WERI-Rb-1 (cell line): ENCODE results near the gene TENT4A.

ENCODE experiments used
- DNase-seq: peaks from one replicate; pipeline ENCODE4 v3.0.0-alpha.2; 2020
- H3K27ac ChIP-seq: fragments of 250-450 bp; sonication (Bioruptor Pico); 2 replicates; pipeline ENCODE4 v1.5.1; 2020; ENCODE audit warnings: mild to moderate bottlenecking, moderate library complexity
- H3K27me3 ChIP-seq: fragments of 250-450 bp; sonication (Bioruptor Pico); 2 replicates; pipeline ENCODE4 v1.5.1; 2021; ENCODE audit warnings: mild to moderate bottlenecking, low read depth, moderate library complexity; ENCODE audit not compliant: insufficient read depth, severe bottlenecking
- H3K36me3 ChIP-seq: fragments of 250-450 bp; sonication (Bioruptor Pico); 2 replicates; pipeline ENCODE4 v1.5.1; 2020; ENCODE audit warnings: mild to moderate bottlenecking, moderate library complexity
- H3K4me3 ChIP-seq: 2 replicates; pipeline ENCODE4 v1.5.1; 2011; ENCODE audit warnings: low read depth, mild to moderate bottlenecking, control low read depth, low read length
- H3K9me3 ChIP-seq: fragments of 250-450 bp; sonication (Bioruptor Pico); 2 replicates; pipeline ENCODE4 v1.5.1; 2021; ENCODE audit warnings: mild to moderate bottlenecking, moderate library complexity; ENCODE audit not compliant: severe bottlenecking
- TF ChIP-seq, protein P1 (sequence below): IDR thresholded peaks from 2 replicates; pipeline ENCODE4 v1.5.1; 2011; ENCODE audit warnings: low read depth, mild to moderate bottlenecking, control low read depth, inconsistent platforms, low read length

Gene TENT4A

DNA sequence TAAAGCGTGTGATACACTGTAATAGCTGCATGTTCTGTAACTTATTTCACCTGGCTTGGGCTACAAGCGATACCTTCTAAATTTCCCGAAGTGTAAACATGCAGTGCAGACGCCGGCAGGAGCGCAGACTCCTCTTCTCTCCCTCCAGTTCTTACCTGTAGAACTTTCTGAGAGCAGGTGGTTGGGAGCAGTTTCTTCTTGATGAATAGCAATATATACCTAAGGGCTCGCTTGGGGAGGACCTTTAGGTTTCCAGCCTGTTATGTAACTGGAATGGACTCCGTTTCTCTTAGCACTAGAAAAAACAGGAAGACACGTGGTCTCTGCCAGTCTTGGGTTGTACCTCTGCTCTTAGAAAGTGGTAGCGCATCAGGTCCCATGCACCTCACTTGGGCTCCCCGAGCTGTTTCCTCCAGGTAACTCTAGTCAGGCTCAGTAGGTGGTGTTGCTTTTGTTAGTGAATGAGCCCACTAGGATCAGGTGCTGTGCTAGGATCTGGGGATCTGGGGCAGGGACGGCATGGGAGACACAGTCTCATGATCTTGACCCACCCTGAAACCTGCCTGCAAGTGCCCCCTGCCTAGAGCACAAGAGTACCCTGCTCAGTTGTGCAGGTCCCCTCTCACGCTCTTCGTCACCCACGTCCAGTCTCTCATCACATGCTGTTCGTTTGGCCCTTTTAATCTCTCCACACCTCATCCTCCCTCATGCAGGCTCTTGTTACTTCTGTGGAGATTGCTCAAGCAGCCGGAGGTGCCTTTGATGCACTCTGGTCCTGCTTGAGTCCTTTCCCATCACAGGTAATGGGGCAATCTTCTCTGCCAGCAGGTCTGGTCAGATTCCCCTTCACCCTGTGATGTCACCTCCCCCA lies 2.8 kb downstream of the TENT4A start:
- TF ChIP-seq, protein P1, sequence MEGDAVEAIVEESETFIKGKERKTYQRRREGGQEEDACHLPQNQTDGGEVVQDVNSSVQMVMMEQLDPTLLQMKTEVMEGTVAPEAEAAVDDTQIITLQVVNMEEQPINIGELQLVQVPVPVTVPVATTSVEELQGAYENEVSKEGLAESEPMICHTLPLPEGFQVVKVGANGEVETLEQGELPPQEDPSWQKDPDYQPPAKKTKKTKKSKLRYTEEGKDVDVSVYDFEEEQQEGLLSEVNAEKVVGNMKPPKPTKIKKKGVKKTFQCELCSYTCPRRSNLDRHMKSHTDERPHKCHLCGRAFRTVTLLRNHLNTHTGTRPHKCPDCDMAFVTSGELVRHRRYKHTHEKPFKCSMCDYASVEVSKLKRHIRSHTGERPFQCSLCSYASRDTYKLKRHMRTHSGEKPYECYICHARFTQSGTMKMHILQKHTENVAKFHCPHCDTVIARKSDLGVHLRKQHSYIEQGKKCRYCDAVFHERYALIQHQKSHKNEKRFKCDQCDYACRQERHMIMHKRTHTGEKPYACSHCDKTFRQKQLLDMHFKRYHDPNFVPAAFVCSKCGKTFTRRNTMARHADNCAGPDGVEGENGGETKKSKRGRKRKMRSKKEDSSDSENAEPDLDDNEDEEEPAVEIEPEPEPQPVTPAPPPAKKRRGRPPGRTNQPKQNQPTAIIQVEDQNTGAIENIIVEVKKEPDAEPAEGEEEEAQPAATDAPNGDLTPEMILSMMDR = no peak
- no peak overlapping the region for H3K27ac ChIP-seq
- no peaks in the 10 kb centered on the region for H3K9me3 ChIP-seq
- peaks cover 54% of the 10 kb centered on the region for H3K36me3 ChIP-seq
- no peaks in the 10 kb centered on the region for H3K27me3 ChIP-seq
- H3K4me3 ChIP-seq = peak overlapping the region; percentile 81
- no peak for DNase-seq

DNA sequence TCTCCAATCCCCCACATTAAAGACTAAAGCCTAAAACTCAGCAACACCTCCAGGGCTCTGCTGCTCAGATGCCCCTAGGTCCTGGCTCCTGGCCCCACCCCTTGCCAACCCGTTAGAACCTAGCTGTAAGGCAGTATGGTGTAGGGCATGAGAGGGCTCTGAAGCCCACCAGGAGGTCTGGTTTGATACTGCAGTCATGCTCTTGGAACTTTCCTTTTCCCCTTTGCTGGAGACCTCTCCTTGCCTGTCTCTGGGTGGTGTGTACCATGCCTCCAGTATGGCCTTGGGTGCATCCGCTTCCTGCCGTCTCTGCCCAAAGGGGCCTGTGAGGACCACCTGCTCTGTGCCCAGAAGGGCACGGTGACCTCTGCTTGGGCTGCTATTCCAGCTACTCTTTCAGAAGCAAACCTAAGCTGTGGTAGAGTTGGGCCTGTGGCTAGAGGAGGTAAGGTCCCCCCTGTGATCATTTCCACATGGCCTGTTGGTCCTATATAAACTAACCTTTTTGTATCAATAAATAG lies 3.5 kb downstream of the TENT4A start:
- Histone ChIP-seq H3K36me3 (peaks cover 56% of the 10 kb centered on the region), H3K27me3 (no peaks in the 10 kb centered on the region), H3K9me3 (no peaks in the 10 kb centered on the region), H3K27ac (no peak overlapping the region), H3K4me3 (no peak overlapping the region)
- TF ChIP-seq, protein P1 = no peak
- no peak for DNase-seq

DNA sequence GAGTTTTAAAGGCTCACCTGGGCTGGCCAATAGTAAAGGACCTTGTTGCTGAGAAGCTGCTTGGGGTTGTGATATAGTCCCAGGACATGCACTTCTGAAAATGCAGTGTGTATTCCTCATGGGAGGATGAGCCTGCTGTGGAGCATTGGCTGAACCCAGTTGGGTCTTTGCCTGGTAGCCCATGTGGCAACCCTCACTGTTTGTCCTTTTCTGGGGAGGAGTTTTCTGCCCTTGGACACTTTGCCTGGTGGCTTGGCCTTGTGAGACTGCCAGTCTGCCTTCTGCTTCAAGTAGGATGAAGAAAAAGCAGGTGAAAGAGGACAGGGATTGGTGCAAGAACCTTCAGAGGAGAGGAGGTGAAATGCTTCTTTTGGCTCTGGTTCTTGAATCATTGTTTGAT lies 4.0 kb downstream of the TENT4A start:
- no peak overlapping the region for H3K27ac ChIP-seq
- H3K27me3 ChIP-seq = no peaks in the 10 kb centered on the region
- TF ChIP-seq, protein P1 = no peak
- H3K4me3 ChIP-seq = no peak overlapping the region
- peaks cover 58% of the 10 kb centered on the region for H3K36me3 ChIP-seq
- H3K9me3 ChIP-seq = no peaks in the 10 kb centered on the region
- no peak for DNase-seq

DNA sequence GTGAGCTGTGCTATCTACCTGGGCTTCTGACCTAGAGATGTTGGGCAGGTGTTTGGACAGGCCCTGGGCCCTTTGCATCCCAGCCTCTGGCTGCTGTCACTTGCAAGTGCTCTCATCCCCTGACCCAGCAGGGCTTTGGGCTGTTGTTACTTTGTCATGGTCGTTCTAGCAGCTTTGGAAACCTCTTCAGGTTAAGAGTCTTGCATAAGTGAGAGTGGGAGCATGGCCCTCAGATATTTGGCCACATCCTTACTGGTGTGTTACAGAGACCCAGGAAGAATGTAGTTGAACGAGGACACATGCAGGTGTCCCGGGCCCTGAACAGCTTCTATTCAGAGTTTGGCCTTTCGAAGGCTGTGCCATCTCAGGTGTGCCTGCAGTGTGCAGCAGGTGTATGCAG lies 4.5 kb downstream of the TENT4A start:
- no peak overlapping the region for H3K4me3 ChIP-seq
- no peaks in the 10 kb centered on the region for H3K27me3 ChIP-seq
- peaks cover 58% of the 10 kb centered on the region for H3K36me3 ChIP-seq
- H3K9me3 ChIP-seq = no peaks in the 10 kb centered on the region
- TF ChIP-seq, protein P1 = no peak
- H3K27ac ChIP-seq = no peak overlapping the region
- no peak for DNase-seq

DNA sequence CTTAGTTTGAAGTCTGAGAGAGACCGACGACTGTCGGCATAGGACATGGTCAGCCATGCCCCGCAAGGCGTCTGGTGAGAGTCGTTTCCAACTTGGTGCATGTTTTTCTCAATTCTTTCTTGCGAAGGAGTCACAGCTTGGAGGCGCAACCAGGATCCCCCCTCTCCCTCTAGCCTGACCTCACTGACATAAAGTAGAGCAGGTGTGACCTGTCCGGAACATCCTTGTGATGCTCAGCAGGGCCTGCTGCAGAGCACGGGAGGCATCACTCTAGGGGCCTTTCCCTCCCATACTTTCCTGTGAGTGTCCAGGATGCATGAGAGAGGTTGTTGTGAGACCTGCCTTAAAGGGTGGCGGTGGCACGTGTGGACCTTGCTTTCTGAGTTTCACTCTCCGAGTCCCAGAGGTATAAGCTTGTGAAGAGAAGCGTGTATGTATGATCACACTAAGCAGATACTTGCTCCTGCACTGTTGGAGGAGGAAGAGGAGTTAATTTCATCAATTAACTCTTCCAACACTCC lies 5.0 kb downstream of the TENT4A start:
- no peak overlapping the region for H3K27ac ChIP-seq
- no peaks in the 10 kb centered on the region for H3K9me3 ChIP-seq
- H3K4me3 ChIP-seq = no peak overlapping the region
- H3K36me3 ChIP-seq = peaks cover 60% of the 10 kb centered on the region
- TF ChIP-seq, protein P1 = no peak
- no peaks in the 10 kb centered on the region for H3K27me3 ChIP-seq
- peak; percentile 3 for DNase-seq
